GM12878 (cell line): ENCODE results near the gene NLN.

Source experiments
- CHD2 ChIP-seq: IDR thresholded peaks from 2 replicates; pipeline ENCODE4 v1.6.1; 2011; ENCODE audit warnings: low read depth, low read length, improper control_type of control experiment, borderline replicate concordance
- EGR1 ChIP-seq, 2 experiments: IDR thresholded peaks; 1 replicate in 1 of 2; 2 replicates in 1 of 2; pipeline ENCODE4 v1.6.1; 2011 to 2012; ENCODE audit warnings: low read depth in 2 of 2, low read length in 2 of 2, borderline replicate concordance in 1 of 2, mild to moderate bottlenecking in 1 of 2, moderate library complexity in 1 of 2
- EP300 ChIP-seq, 2 experiments: fragments of 150-350 bp in 1 of 2; IDR thresholded peaks; 2 replicates each; pipeline ENCODE4 v1.6.1; 2011 to 2012; ENCODE audit warnings: low read depth in 2 of 2, low read length in 2 of 2, borderline replicate concordance in 1 of 2, improper control_type of control experiment in 1 of 2, inconsistent platforms in 1 of 2; ENCODE audit not compliant: control insufficient read depth in 1 of 2
- POLR2A ChIP-seq: IDR thresholded peaks from 2 replicates; pipeline ENCODE4 v1.6.1; 2011; ENCODE audit warnings: low read depth, mild to moderate bottlenecking, low read length
- POLR2AphosphoS5 ChIP-seq: IDR thresholded peaks from 2 replicates; pipeline ENCODE4 v1.6.1; 2011; ENCODE audit warnings: mild to moderate bottlenecking, low read length, inconsistent platforms
- RFX5 ChIP-seq: IDR thresholded peaks from 2 replicates; pipeline ENCODE4 v1.6.1; 2011; ENCODE audit warnings: low read depth, low read length, improper control_type of control experiment
- SREBF2 ChIP-seq: IDR thresholded peaks from 2 replicates; pipeline ENCODE4 v1.6.1; 2012; ENCODE audit warnings: mild to moderate bottlenecking, low read length
- TAF1 ChIP-seq: IDR thresholded peaks from 2 replicates; pipeline ENCODE4 v1.6.1; 2011; ENCODE audit warnings: mild to moderate bottlenecking, low read depth, low read length, borderline replicate concordance
- ZNF207 ChIP-seq: fragments of 450-650 bp; IDR thresholded peaks from 2 replicates; pipeline ENCODE4 v1.6.1; 2014; ENCODE audit warnings: antibody characterized with exemption, mild to moderate bottlenecking, borderline replicate concordance
- TF ChIP-seq, protein P1 (sequence below): IDR thresholded peaks from 2 replicates; pipeline ENCODE4 v1.6.1; 2012; ENCODE audit warnings: low read depth, low read length, improper control_type of control experiment
- TF ChIP-seq, protein P2 (sequence below): IDR thresholded peaks from 2 replicates; pipeline ENCODE4 v1.6.1; 2012; ENCODE audit warnings: low read length, inconsistent platforms
- TF ChIP-seq, protein P3 (sequence below), 3 experiments: IDR thresholded peaks in 2 of 3; conservative IDR thresholded peaks in 1 of 3; 2 replicates each; pipeline ENCODE4 v1.5.1; 2011; ENCODE audit warnings: low read depth in 3 of 3, low read length in 3 of 3, mild to moderate bottlenecking in 3 of 3, control low read depth in 2 of 3, moderate library complexity in 2 of 3, inconsistent platforms in 1 of 3, mixed read lengths in 1 of 3; ENCODE audit not compliant: control insufficient read depth in 2 of 3, insufficient read depth in 1 of 3; ENCODE audit errors: extremely low read depth in 1 of 3
- TF ChIP-seq, protein P4 (sequence below): IDR thresholded peaks from 2 replicates; pipeline ENCODE4 v1.6.1; 2011; ENCODE audit warnings: low read depth, mild to moderate bottlenecking, low read length, moderate library complexity, borderline replicate concordance; ENCODE audit errors: extremely low read depth

DNA sequence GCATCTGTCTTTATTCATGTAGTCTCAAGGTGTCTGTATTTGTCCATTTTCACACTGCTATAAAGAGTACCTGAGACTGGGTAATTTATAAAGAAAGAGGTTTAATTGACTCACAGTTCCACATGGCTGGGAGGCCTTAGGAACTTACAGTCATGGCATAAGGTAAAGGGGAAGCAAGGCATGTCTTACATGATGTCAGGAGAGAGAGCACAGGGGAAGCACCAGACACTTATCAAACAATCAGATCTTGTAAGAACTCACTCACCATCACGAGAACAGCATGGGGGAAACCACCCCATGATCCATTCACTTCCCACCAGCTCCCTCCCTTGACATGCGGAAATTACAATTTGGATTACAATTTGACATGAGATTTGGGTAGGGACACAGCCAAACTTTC, 44.2 kb downstream of the NLN start:
- TF ChIP-seq RFX5: no peak
- TF ChIP-seq, protein P1, sequence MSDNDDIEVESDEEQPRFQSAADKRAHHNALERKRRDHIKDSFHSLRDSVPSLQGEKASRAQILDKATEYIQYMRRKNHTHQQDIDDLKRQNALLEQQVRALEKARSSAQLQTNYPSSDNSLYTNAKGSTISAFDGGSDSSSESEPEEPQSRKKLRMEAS: no peak
- TF ChIP-seq ZNF207: no peak
- TF ChIP-seq EGR1 (IDR thresholded peaks at IDR 0.05; ENCODE audit: borderline replicate concordance in 1 of 2, low read depth in 2 of 2, low read length in 2 of 2): no peak
- no peak for TF ChIP-seq SREBF2
- TF ChIP-seq, protein P2, sequence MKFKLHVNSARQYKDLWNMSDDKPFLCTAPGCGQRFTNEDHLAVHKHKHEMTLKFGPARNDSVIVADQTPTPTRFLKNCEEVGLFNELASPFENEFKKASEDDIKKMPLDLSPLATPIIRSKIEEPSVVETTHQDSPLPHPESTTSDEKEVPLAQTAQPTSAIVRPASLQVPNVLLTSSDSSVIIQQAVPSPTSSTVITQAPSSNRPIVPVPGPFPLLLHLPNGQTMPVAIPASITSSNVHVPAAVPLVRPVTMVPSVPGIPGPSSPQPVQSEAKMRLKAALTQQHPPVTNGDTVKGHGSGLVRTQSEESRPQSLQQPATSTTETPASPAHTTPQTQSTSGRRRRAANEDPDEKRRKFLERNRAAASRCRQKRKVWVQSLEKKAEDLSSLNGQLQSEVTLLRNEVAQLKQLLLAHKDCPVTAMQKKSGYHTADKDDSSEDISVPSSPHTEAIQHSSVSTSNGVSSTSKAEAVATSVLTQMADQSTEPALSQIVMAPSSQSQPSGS: no peak
- TF ChIP-seq, protein P3, sequence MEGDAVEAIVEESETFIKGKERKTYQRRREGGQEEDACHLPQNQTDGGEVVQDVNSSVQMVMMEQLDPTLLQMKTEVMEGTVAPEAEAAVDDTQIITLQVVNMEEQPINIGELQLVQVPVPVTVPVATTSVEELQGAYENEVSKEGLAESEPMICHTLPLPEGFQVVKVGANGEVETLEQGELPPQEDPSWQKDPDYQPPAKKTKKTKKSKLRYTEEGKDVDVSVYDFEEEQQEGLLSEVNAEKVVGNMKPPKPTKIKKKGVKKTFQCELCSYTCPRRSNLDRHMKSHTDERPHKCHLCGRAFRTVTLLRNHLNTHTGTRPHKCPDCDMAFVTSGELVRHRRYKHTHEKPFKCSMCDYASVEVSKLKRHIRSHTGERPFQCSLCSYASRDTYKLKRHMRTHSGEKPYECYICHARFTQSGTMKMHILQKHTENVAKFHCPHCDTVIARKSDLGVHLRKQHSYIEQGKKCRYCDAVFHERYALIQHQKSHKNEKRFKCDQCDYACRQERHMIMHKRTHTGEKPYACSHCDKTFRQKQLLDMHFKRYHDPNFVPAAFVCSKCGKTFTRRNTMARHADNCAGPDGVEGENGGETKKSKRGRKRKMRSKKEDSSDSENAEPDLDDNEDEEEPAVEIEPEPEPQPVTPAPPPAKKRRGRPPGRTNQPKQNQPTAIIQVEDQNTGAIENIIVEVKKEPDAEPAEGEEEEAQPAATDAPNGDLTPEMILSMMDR (IDR thresholded peaks at IDR 0.05 in 2 of 3, conservative IDR thresholded peaks at IDR 0.05 in 1 of 3; ENCODE audit: control insufficient read depth in 2 of 3, extremely low read depth in 1 of 3, insufficient read depth in 1 of 3, low read depth in 3 of 3, low read length in 3 of 3): no peak
- no peak for TF ChIP-seq TAF1
- TF ChIP-seq, protein P4, sequence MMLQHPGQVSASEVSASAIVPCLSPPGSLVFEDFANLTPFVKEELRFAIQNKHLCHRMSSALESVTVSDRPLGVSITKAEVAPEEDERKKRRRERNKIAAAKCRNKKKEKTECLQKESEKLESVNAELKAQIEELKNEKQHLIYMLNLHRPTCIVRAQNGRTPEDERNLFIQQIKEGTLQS: no peak
- TF ChIP-seq CHD2: no peak
- no peak for TF ChIP-seq EP300 (IDR thresholded peaks at IDR 0.05; ENCODE audit: borderline replicate concordance in 1 of 2, control insufficient read depth in 1 of 2, low read depth in 2 of 2, low read length in 2 of 2)
- TF ChIP-seq POLR2A: no peak
- TF ChIP-seq POLR2AphosphoS5: no peak
